ENCODE measurements around the gene CTNNBL1. TPM values are rescaled to one million over a fixed set of nuclear protein-coding genes. Genes with fewer than 3 reads are reported as not detected.
"Not testable (repeated sequence)": the region's sequence is repeated elsewhere in the genome, so short reads cannot be mapped to it uniquely, and the experiment has no call there.

The CTNNBL1 gene
- total and polyA plus RNA-seq, 8 donors = 10.5 to 148 (median 42.0) TPM

GRCh38 chr20:37672143-37672542, 21.7 kb upstream of the CTNNBL1 start:
- no peak for TF ChIP-seq EP300 (IDR thresholded peaks at IDR 0.05)
- TF ChIP-seq POLR2A (IDR thresholded peaks at IDR 0.05) = no peak
- TF ChIP-seq CTCF (IDR thresholded peaks at IDR 0.05) = no peak
- no peak for TF ChIP-seq POLR2AphosphoS5 (IDR thresholded peaks at IDR 0.05)
- intact Hi-C loops (cut with DNase I; ENCODE audit: low total_unique reads) = no loop called here
- Histone ChIP-seq H3K9me3 (no peaks in the 10 kb centered on the region), H3K27ac (no peak overlapping the region), H3K27me3 (peaks cover 0 to 39% (median 4%) of the 10 kb centered on the region in 3 donors), H3K4me1 (peaks cover 0 to 13% (median 5%) of the 10 kb centered on the region in 4 donors), H3K36me3 (no peaks in the 10 kb centered on the region), H3K4me3 (no peak overlapping the region)
- 95 to 100% (median 96%) methylated on average over 3 of the region's 3 CpGs for WGBS, 5 donors
- DNase-seq = no peak

- Histone ChIP-seq H3K36me3 (no peaks in the 10 kb centered on the region), H3K9me3 (no peaks in the 10 kb centered on the region), H3K4me3 (no peak overlapping the region), H3K27me3 (peaks cover 0 to 42% (median 8%) of the 10 kb centered on the region in 3 donors), H3K27ac (no peak overlapping the region), H3K4me1 (peaks cover 0 to 13% (median 5%) of the 10 kb centered on the region in 4 donors)
- intact Hi-C loops (cut with DNase I; ENCODE audit: low total_unique reads) = no loop called here
- DNase-seq = no peak
- TF ChIP-seq POLR2A (IDR thresholded peaks at IDR 0.05) (no peak), CTCF (IDR thresholded peaks at IDR 0.05) (no peak), POLR2AphosphoS5 (IDR thresholded peaks at IDR 0.05) (no peak), EP300 (IDR thresholded peaks at IDR 0.05) (no peak)
- WGBS, 5 donors = 9 to 50% (median 42%) methylated on average over 1 of the region's 1 CpG
Observed at GRCh38 chr20:37673444-37673843, 20.4 kb upstream of the CTNNBL1 start.

- TF ChIP-seq CTCF (IDR thresholded peaks at IDR 0.05) (no peak), POLR2AphosphoS5 (IDR thresholded peaks at IDR 0.05) (no peak), POLR2A (IDR thresholded peaks at IDR 0.05) (no peak), EP300 (IDR thresholded peaks at IDR 0.05) (no peak)
- intact Hi-C loops (cut with DNase I; ENCODE audit: low total_unique reads) = no loop called here
- Histone ChIP-seq H3K9me3 (no peaks in the 10 kb centered on the region), H3K27me3 (peaks cover 0 to 51% (median 5%) of the 10 kb centered on the region in 3 donors), H3K4me3 (no peak overlapping the region), H3K4me1 (no peaks in the 10 kb centered on the region), H3K27ac (no peak overlapping the region), H3K36me3 (no peaks in the 10 kb centered on the region)
- 68 to 75% (median 73%) methylated on average over 7 of the region's 7 CpGs for WGBS, 5 donors
- no peak for DNase-seq
Observed at GRCh38 chr20:37676440-37676839, 17.4 kb upstream of the CTNNBL1 start.

GRCh38 chr20:37677969-37678861, 15.6 kb upstream of the CTNNBL1 start:
- Histone ChIP-seq H3K27me3 (peaks cover 0 to 51% (median 5%) of the 10 kb centered on the region in 3 donors), H3K9me3 (no peaks in the 10 kb centered on the region), H3K36me3 (no peaks in the 10 kb centered on the region), H3K4me3 (no peak overlapping the region), H3K4me1 (no peaks in the 10 kb centered on the region), H3K27ac (no peak overlapping the region)
- TF ChIP-seq CTCF (IDR thresholded peaks at IDR 0.05) (no peak), POLR2A (IDR thresholded peaks at IDR 0.05) (no peak), POLR2AphosphoS5 (IDR thresholded peaks at IDR 0.05) (no peak), EP300 (IDR thresholded peaks at IDR 0.05) (no peak)
- peak in 1 of 2 donors; percentile 27 for DNase-seq
- intact Hi-C loops (cut with DNase I; ENCODE audit: low total_unique reads) = no loop called here
- WGBS, 5 donors = 23 to 37% (median 35%) methylated on average over 8 to 11 of the region's 11 CpGs

- intact Hi-C loops (cut with DNase I; ENCODE audit: low total_unique reads); H3K9me3 ChIP-seq; H3K27ac ChIP-seq; DNase-seq; H3K4me1 ChIP-seq; H3K4me3 ChIP-seq; H3K36me3 ChIP-seq: not testable (repeated sequence)
- WGBS, 5 donors = 83 to 89% (median 87%) methylated on average over 4 of the region's 4 CpGs
- H3K27me3 ChIP-seq = peaks cover 0 to 54% (median 5%) of the 10 kb centered on the region in 3 donors
Observed at GRCh38 chr20:37679751-37680150, 14.1 kb upstream of the CTNNBL1 start.

All from stomach (tissue), 9 donors.